ENCODE data around the gene GPR37. TPM values are rescaled to one million over a fixed set of nuclear protein-coding genes. Genes with fewer than 3 reads are reported as not detected.

The GPR37 gene
- total and polyA plus RNA-seq, 10 of the 15 experiments (the other 5 are each of a cell fraction or from before 2014, with no cell fraction given) = 0.02 TPM; not detected in 9

DNA sequence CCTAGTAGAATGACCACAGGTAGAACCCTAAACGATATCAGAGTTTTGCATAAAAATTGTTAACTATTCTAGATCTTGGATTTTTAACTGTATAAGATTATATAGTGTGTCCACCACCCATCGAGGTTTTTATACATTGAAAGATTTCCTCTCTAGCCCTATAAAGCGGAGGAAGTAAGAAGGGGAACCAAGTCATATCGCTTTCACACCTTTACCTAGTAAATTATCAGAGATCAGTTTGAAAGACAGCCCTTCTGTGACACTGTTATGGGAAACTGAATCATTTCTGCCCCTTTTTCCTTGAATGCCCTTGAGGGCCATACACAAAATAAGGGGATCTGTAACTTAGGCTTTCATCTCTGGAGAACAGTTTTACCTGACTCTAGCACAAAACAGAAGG is 8.3 kb upstream of the GPR37 start:
- no peak for TF ChIP-seq ZNF384 (IDR thresholded peaks at IDR 0.05; ENCODE audit: borderline replicate concordance, low read depth, low read length)
- TF ChIP-seq PKNOX1 (IDR thresholded peaks at IDR 0.05) = peak; percentile 36; the same call in 1 of the 2 replicates
- no peak for TF ChIP-seq YY1 (IDR thresholded peaks at IDR 0.05; ENCODE audit: low read depth, low read length)
- no peak for DNase-seq (ENCODE audit: low read depth, low spot score)
- ATAC-seq = peak; percentile 69
- intact Hi-C loops (cut with micrococcal nuclease; ENCODE audit: unreplicated experiment) = no loop called here
- Histone ChIP-seq H4K20me1 (ENCODE audit: control insufficient read depth, insufficient read depth) (no peaks in the 10 kb centered on the region), H3K27me3 (replicated peaks in 1 of 2; ENCODE audit: control insufficient read depth in 2 of 2, insufficient read depth in 2 of 2, low read length in 1 of 2) (no peaks in the 10 kb centered on the region), H3K4me3 (no peak overlapping the region), H3K36me3 (ENCODE audit: control insufficient read depth in 2 of 2, insufficient read depth in 2 of 2, low read length in 1 of 2) (no peaks in the 10 kb centered on the region), H3K4me2 (ENCODE audit: control insufficient read depth, insufficient read depth) (no peak overlapping the region), H2AFZ (ENCODE audit: control insufficient read depth, low read depth, low read length) (no peak overlapping the region), H3K79me2 (ENCODE audit: control insufficient read depth, insufficient read depth, low read length) (no peaks in the 10 kb centered on the region), H3K9me3 (replicated peaks; ENCODE audit: control insufficient read depth, insufficient read depth, low read length) (no peaks in the 10 kb centered on the region), H3K4me1 (ENCODE audit: control insufficient read depth, insufficient read depth, low read length) (no peaks in the 10 kb centered on the region), H3K27ac (ENCODE audit: control insufficient read depth, insufficient read depth) (no peak overlapping the region), H3K9ac (ENCODE audit: control insufficient read depth, insufficient read depth, low read length) (no peak overlapping the region)
- ChIA-PET SMC1A (ENCODE audit: uncharacterized antibody, unreplicated experiment) (interaction anchor here (0.6 to 1.2 kb wide), 3 partner anchors 68 to 447 kb away, joined by 3 read pairs; no protein-coding TSS in a partner anchor), CTCF (no interaction called here), POLR2A (no interaction called here), RAD21 (ENCODE audit: unreplicated experiment) (no interaction called here)
- in situ Hi-C loops (cut with MboI) = no loop called here
- FAIRE-seq = no peak
- 31% methylated on average over 4 of the region's 4 CpGs for WGBS (ENCODE audit: insufficient coverage, insufficient replicate concordance, low lambda C conversion rate, missing lambda C conversion rate)
- no TSS peak for BruUV-seq (replicated peaks)

GRCh38 chr7:124773339-124773738 is 7.7 kb upstream of the GPR37 start:
- Histone ChIP-seq H3K4me1 (ENCODE audit: control insufficient read depth, insufficient read depth, low read length) (no peaks in the 10 kb centered on the region), H3K36me3 (ENCODE audit: control insufficient read depth in 2 of 2, insufficient read depth in 2 of 2, low read length in 1 of 2) (no peaks in the 10 kb centered on the region), H2AFZ (ENCODE audit: control insufficient read depth, low read depth, low read length) (no peak overlapping the region), H3K4me2 (ENCODE audit: control insufficient read depth, insufficient read depth) (no peak overlapping the region), H3K9ac (ENCODE audit: control insufficient read depth, insufficient read depth, low read length) (no peak overlapping the region), H4K20me1 (ENCODE audit: control insufficient read depth, insufficient read depth) (no peaks in the 10 kb centered on the region), H3K27ac (ENCODE audit: control insufficient read depth, insufficient read depth) (no peak overlapping the region), H3K79me2 (ENCODE audit: control insufficient read depth, insufficient read depth, low read length) (no peaks in the 10 kb centered on the region), H3K27me3 (replicated peaks in 1 of 2; ENCODE audit: control insufficient read depth in 2 of 2, insufficient read depth in 2 of 2, low read length in 1 of 2) (no peaks in the 10 kb centered on the region), H3K9me3 (replicated peaks; ENCODE audit: control insufficient read depth, insufficient read depth, low read length) (no peaks in the 10 kb centered on the region), H3K4me3 (no peak overlapping the region)
- in situ Hi-C loops (cut with MboI) = no loop called here
- TF ChIP-seq SREBF2 (IDR thresholded peaks at IDR 0.05; ENCODE audit: low read length) (no peak), POU2F2 (IDR thresholded peaks at IDR 0.05; ENCODE audit: borderline replicate concordance, low read depth, low read length) (no peak), EED (IDR thresholded peaks at IDR 0.05; ENCODE audit: low read depth) (no peak), HDAC2 (IDR thresholded peaks at IDR 0.05) (no peak)
- ATAC-seq (no peak; the same call in 2 of the 3 replicates), FAIRE-seq (no peak), DNase-seq (ENCODE audit: low read depth, low spot score) (no peak)
- 20% methylated on average over 3 of the region's 3 CpGs for WGBS (ENCODE audit: insufficient coverage, insufficient replicate concordance, low lambda C conversion rate, missing lambda C conversion rate)
- BruUV-seq (replicated peaks) = no TSS peak
- ChIA-PET POLR2A (no interaction called here), CTCF (no interaction called here), RAD21 (ENCODE audit: unreplicated experiment) (no interaction called here), SMC1A (ENCODE audit: uncharacterized antibody, unreplicated experiment) (interaction anchor here (0.6 to 1.2 kb wide), 4 partner anchors 11 to 446 kb away, joined by 3 read pairs; no protein-coding TSS in a partner anchor)
- intact Hi-C loops (cut with micrococcal nuclease; ENCODE audit: unreplicated experiment) = no loop called here

All from GM12878 (cell line).